ENCODE results near the gene OTOS. TPM values are rescaled to one million over a fixed set of nuclear protein-coding genes. Genes with fewer than 3 reads are reported as not detected.

The OTOS gene
- total RNA-seq, 1 experiment from 2014 or later: not detected

GRCh38 chr2:240174496-240174895, 34.0 kb upstream of the OTOS start:
- DNase-seq (ENCODE audit: low read depth, low spot score) (no peak), ATAC-seq (no peak)
- Histone ChIP-seq H3K4me3 (ENCODE audit: low read depth in 2 of 2, low read length in 2 of 2) (no peak overlapping the region), H3K27ac (ENCODE audit: low read length) (no peak overlapping the region), H3K36me3 (ENCODE audit: control insufficient read depth, insufficient read depth, low read length) (no peaks in the 10 kb centered on the region), H3K9me3 (ENCODE audit: control insufficient read depth, insufficient read depth, low read depth, low read length) (no peaks in the 10 kb centered on the region), H3K27me3 (ENCODE audit: control insufficient read depth, insufficient read depth, low read length) (peaks cover 29% of the 10 kb centered on the region), H3K4me1 (ENCODE audit: control insufficient read depth, insufficient read depth, low read length) (no peaks in the 10 kb centered on the region)
- ChIA-PET POLR2A (no interaction called here), CTCF (no interaction called here)
- in situ Hi-C loops (cut with HindIII; ENCODE audit: low pct_unique_long_range_greater_than_20kb, low sequenced_read_pairs) (no loop called here), intact Hi-C loops (cut with micrococcal nuclease; ENCODE audit: unreplicated experiment) (no loop called here)
- TF ChIP-seq, protein P1, sequence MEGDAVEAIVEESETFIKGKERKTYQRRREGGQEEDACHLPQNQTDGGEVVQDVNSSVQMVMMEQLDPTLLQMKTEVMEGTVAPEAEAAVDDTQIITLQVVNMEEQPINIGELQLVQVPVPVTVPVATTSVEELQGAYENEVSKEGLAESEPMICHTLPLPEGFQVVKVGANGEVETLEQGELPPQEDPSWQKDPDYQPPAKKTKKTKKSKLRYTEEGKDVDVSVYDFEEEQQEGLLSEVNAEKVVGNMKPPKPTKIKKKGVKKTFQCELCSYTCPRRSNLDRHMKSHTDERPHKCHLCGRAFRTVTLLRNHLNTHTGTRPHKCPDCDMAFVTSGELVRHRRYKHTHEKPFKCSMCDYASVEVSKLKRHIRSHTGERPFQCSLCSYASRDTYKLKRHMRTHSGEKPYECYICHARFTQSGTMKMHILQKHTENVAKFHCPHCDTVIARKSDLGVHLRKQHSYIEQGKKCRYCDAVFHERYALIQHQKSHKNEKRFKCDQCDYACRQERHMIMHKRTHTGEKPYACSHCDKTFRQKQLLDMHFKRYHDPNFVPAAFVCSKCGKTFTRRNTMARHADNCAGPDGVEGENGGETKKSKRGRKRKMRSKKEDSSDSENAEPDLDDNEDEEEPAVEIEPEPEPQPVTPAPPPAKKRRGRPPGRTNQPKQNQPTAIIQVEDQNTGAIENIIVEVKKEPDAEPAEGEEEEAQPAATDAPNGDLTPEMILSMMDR (IDR thresholded peaks at IDR 0.05): no peak
- BruUV-seq (replicated peaks): no TSS peak

- H3K27me3 ChIP-seq (ENCODE audit: control insufficient read depth, insufficient read depth, low read length): peaks cover 24% of the 10 kb centered on the region
- BruUV-seq (replicated peaks): no TSS peak
Measured at GRCh38 chr2:240172071-240172895, 31.8 kb upstream of the OTOS start.

More at GRCh38 chr2:240172071-240172895, 31.8 kb upstream of the OTOS start:
- TF ChIP-seq POLR2AphosphoS5 (IDR thresholded peaks at IDR 0.05; ENCODE audit: low read depth, low read length) (no peak), TCF7L2 (IDR thresholded peaks at IDR 0.05; ENCODE audit: low read depth, low read length) (no peak), REST (IDR thresholded peaks at IDR 0.05; ENCODE audit: insufficient read depth in 1 of 2, low read depth in 2 of 2, low read length in 1 of 2) (no peak), SIN3A (IDR thresholded peaks at IDR 0.05; ENCODE audit: borderline replicate concordance, insufficient read depth, low read depth, low read length) (no peak)
- TF ChIP-seq, protein P1 (IDR thresholded peaks at IDR 0.05): no peak
- no peak overlapping the region for H3K4me3 ChIP-seq (ENCODE audit: low read depth in 2 of 2, low read length in 2 of 2)
- no peaks in the 10 kb centered on the region for H3K9me3 ChIP-seq (ENCODE audit: control insufficient read depth, insufficient read depth, low read depth, low read length)
- CTCF ChIA-PET: interaction anchor here (0.6 kb wide), 1 partner anchor 283 kb away, joined by 3 read pairs; no protein-coding TSS in a partner anchor
- H3K4me1 ChIP-seq (ENCODE audit: control insufficient read depth, insufficient read depth, low read length): no peaks in the 10 kb centered on the region
- no peak overlapping the region for H3K27ac ChIP-seq (ENCODE audit: low read length)
- intact Hi-C loops (cut with micrococcal nuclease; ENCODE audit: unreplicated experiment) (no loop called here), in situ Hi-C loops (cut with HindIII; ENCODE audit: low pct_unique_long_range_greater_than_20kb, low sequenced_read_pairs) (no loop called here)
- no peaks in the 10 kb centered on the region for H3K36me3 ChIP-seq (ENCODE audit: control insufficient read depth, insufficient read depth, low read length)
- POLR2A ChIA-PET: no interaction called here
- DNase-seq (ENCODE audit: low read depth, low spot score) (no peak), ATAC-seq (no peak)
